HG03280 (cell line): ENCODE data around the gene CAD.
"Not testable (repeated sequence)": the region's sequence is repeated elsewhere in the genome, so short reads cannot be mapped to it uniquely, and the experiment has no call there.

Source experiments
- ATAC-seq: cut with Tn5 transposase; IDR thresholded peaks from one replicate; pipeline ENCODE4 v1.9.1; 2021; ENCODE audit warnings: mild to moderate bottlenecking, moderate library complexity; ENCODE audit not compliant: unreplicated experiment

Gene CAD

GRCh38 chr2:27251766-27252165, 34.6 kb downstream of the CAD start:
- no peak for ATAC-seq

- ATAC-seq = no peak
Measured at GRCh38 chr2:27255187-27255586, 38.0 kb downstream of the CAD start.

GRCh38 chr2:27255660-27256059, 38.5 kb downstream of the CAD start:
- ATAC-seq = no peak

- no peak for ATAC-seq
Measured at GRCh38 chr2:27256855-27257454, 39.8 kb downstream of the CAD start.

GRCh38 chr2:27258051-27258450, 40.9 kb downstream of the CAD start:
- no peak for ATAC-seq

- no peak for ATAC-seq
Measured at GRCh38 chr2:27261241-27261925, 44.2 kb downstream of the CAD start.

GRCh38 chr2:27261926-27262298, 44.7 kb downstream of the CAD start:
- no peak for ATAC-seq

GRCh38 chr2:27262379-27263286, 45.5 kb downstream of the CAD start, which contains the start of gene SLC30A3:
Gene SLC30A3, minus strand, starts transcription at chr2:27263047. Its CDS starts 141 bp downstream, at chr2:27262906.
- no peak for ATAC-seq

- ATAC-seq = no peak
Measured at GRCh38 chr2:27263287-27264252, 46.4 kb downstream of the CAD start.

GRCh38 chr2:27264253-27264752, 47.1 kb downstream of the CAD start:
- no peak for ATAC-seq

GRCh38 chr2:27264753-27265535, 47.8 kb downstream of the CAD start:
- no peak for ATAC-seq

GRCh38 chr2:27265536-27265870, 48.3 kb downstream of the CAD start:
- ATAC-seq = no peak

GRCh38 chr2:27268296-27268695, 51.1 kb downstream of the CAD start:
- ATAC-seq = not testable (repeated sequence)

GRCh38 chr2:27270131-27270530, 53.0 kb downstream of the CAD start:
- ATAC-seq = no peak

GRCh38 chr2:27270670-27271069, 53.5 kb downstream of the CAD start:
- no peak for ATAC-seq

GRCh38 chr2:27271631-27272340, 54.6 kb downstream of the CAD start:
- no peak for ATAC-seq

- ATAC-seq = not testable (repeated sequence)
Measured at GRCh38 chr2:27272537-27273522, 55.7 kb downstream of the CAD start.
